HG03354 (cell line): ENCODE measurements around the gene NCS1.

Experiments used
- ATAC-seq: cut with Tn5 transposase; IDR thresholded peaks from one replicate; pipeline ENCODE4 v1.9.1; 2021; ENCODE audit warnings: mild to moderate bottlenecking; ENCODE audit not compliant: unreplicated experiment, poor library complexity, severe bottlenecking

NCS1 gene

GRCh38 chr9:130208600-130209347 lies 36.6 kb downstream of the NCS1 start:
- ATAC-seq: no peak

- no peak for ATAC-seq
Measured at GRCh38 chr9:130209422-130209821, 37.2 kb downstream of the NCS1 start.

- ATAC-seq: no peak
Measured at GRCh38 chr9:130211548-130212226, 39.5 kb downstream of the NCS1 start.

- ATAC-seq: no peak
Measured at GRCh38 chr9:130212543-130213297, 40.5 kb downstream of the NCS1 start.

DNA sequence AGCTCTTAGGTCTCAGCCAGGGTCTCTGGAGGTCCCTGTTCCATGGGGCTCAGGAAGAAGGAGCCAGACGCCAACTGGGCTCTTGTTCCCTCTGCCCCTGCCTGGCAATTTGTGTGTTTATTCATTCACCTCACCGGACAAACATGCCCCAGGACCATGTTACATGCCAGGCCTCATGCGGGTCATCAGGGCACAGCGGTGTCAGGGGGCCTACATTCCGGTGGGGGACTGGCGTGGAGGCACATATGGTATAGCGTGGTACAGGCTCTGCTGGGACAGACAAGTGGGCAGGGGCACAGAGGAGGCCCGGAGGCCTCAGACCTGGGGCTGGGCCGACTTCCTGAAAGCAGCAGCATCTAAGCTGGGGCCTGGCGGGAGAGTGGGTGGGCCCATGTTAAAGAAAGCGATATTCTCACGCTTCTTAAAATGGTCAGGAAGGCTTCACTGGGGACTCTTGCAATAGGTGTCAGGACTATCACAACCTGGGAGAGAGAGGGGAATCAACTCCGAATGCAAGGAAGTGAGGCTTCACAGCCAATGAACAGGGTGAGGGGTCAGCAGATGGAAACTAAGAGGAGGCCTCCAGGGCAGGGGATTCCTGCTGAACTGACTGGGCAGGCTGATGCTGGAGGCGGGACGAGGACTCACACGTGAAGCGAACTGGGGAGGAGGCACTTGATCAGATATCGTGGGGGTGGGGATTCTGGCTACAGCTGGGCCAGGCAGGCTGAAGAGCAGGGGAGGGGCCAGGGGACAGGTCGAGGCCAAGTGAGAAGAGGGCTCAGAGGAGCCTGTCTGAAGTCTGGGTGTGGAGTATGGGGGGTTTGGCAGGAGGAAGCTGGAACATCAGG lies 41.9 kb downstream of the NCS1 start:
- ATAC-seq: no peak

DNA sequence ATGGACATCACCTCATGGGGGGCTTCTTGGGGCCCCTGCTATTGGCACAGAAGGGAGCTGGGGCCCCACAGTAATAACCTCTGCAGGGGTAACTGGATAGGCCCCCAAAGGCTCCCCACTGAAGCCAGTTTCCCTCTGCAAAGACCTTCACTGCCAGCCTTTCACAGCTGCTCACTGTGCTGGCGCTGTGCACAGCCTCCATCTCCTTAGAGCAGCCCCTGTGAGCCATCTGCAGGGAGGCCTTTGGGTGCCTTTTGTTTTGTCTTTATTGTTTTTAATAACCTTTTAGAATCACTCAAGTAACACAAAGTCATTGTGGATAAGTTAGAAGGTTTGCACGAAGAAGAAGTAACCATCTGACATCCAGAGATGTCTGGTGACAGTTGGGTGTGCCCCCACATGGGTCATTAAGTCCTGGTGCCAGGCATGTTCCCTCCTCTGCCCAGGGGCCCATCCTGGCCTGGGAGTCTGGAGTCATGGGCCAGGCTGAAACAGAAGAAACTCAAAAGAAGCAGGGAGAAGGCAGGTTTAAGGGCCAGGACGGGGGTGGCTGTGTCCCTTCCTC lies 42.7 kb downstream of the NCS1 start:
- ATAC-seq: no peak

GRCh38 chr9:130215341-130216119 lies 43.3 kb downstream of the NCS1 start:
- no peak for ATAC-seq

DNA sequence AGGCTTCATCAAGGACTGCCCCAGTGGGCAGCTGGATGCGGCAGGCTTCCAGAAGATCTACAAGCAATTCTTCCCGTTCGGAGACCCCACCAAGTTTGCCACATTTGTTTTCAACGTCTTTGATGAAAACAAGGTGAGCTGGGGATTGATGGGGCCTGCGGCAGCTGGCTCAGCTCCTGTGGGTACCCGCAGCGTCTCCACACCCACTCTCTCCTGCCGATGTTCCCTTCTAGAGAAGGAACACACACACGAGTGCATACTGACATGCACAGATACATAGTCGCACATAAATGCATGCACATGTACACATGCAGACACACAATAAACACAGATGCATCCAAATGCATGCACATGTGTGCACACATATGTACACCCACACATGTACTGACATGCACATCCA lies 45.6 kb downstream of the NCS1 start:
- ATAC-seq: no peak

DNA sequence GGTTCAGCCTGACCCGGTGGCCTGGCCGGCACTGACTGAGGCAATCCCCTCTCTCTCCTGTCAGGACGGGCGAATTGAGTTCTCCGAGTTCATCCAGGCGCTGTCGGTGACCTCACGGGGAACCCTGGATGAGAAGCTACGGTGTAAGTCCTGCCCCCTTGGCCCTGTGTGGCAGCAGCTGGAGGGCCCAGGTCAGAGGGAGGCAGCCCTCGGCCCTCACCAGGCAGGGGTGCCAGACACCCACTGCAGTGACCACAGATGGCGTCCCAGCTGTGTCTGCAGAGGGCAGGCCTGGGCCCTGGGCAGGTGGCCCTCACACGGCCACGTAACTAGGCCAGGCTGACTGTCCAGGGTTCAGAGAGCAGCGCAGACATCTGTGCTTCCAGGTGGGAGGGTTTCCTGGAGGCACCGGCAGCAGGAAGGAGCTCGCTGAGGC lies 47.5 kb downstream of the NCS1 start:
- no peak for ATAC-seq

DNA sequence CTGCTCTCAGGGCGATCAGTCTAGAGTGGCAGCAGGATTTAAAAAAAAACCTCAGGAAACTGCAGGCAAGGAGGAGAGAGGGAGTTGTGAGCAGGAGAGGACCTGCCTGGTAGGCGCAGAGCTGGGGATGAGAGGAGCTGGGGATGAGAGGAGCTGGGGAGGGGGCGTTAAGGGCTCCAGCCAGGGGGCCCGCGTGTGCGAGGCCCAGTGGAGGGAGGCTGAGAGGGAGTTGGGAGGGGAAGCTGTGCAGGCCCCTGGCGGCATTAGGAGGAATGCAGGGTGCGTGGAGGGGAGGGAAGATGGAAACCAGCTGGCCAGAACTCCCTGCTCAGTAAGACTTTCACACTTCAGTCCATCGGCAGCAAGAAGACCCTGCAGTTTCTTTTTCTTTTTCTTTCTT lies 48.1 kb downstream of the NCS1 start:
- ATAC-seq: no peak

DNA sequence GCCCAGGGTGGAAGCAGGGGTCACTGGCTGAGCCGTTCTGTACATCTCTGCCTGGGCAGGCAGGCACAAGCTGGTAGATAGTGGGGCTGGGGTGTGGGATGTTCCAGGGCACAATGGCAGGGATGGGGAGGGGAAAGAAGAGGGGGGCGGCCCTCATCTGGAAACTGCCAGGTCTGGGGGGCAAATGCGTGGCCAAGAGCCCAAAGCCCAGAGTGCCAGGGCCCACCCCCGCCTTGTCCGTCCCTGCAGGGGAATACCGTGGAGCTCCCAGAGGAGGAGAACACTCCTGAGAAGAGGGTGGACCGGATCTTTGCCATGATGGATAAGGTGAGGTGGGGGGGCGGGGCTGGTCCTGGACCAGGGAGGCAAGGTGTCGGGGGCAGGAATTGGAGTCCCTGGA lies 50.6 kb downstream of the NCS1 start:
- ATAC-seq: no peak

GRCh38 chr9:130225071-130225470 lies 52.9 kb downstream of the NCS1 start:
- ATAC-seq: no peak

GRCh38 chr9:130225586-130225985 lies 53.4 kb downstream of the NCS1 start:
- no peak for ATAC-seq

DNA sequence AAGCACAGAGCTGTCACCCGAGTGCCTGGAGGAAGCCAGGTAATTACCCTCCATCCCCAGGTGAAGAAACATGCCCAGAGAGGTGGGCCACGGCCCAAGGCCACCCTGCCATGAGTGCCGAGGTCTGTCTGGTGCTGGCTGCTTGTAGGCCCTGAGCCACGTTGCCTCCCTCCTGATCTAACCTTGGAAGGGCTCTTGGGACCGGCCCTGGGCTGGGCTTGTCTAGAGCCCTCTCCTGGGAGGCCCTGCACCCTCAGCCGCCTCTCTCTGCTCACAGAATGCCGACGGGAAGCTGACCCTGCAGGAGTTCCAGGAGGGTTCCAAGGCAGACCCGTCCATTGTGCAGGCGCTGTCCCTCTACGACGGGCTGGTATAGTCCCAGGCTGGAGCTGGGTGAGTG lies 53.9 kb downstream of the NCS1 start:
- ATAC-seq: no peak

DNA sequence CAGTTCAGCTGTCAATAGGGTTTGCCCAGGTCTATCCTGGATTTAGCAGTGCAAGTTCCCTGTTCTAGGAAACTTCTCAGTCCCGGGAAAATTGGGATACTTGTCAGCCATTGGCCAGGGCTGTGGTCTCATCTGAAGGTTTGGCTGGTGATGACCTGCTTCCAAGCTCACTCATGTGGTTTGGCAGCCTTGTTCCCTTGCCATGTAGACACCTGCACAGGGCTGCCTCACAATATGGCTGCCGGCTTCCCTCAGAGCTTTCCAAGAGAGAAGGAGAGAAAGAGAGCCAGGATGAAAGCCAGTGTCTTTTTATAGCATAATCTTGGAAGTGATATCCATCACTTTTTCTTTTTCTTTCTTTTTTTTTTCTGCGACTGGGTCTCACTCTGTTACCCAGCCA lies 55.6 kb downstream of the NCS1 start:
- ATAC-seq: no peak

DNA sequence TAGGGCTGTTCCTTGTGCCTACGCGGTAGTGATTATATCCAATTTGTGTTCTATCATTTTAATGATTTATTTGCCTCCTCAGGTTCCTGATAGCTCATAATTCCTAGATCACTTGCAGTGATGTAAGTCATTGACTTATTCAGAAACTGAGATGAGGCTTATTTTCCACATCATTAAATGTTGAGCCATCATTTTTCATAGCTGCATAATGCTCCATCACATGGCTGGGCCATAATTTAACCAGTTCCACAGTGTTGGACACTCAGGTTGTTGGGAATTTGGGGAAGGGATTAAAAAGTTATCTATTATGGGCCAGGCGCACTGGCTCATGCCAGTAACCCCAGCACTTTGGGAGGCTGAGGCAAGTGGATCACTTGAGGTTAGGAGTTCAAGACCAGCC lies 57.6 kb downstream of the NCS1 start:
- no peak for ATAC-seq

DNA sequence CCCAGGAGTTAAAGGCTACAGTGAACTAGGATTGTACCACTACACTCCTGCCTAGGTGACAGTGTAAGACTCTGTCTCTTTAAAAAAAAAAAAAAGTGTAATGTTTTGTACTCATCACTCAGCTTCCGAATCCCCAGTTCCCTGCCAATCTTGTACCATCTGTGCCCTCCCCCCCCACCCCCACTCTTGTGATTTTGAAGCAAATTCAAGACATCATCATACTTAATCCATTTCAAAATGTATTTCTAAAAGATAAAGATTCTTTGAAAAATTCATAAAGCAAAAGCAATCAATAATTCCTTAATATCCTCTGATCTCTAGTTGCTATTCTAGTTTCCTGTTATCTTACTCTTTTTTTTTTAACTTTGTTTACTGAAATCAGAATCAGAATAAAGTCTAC lies 58.4 kb downstream of the NCS1 start:
- ATAC-seq: no peak

DNA sequence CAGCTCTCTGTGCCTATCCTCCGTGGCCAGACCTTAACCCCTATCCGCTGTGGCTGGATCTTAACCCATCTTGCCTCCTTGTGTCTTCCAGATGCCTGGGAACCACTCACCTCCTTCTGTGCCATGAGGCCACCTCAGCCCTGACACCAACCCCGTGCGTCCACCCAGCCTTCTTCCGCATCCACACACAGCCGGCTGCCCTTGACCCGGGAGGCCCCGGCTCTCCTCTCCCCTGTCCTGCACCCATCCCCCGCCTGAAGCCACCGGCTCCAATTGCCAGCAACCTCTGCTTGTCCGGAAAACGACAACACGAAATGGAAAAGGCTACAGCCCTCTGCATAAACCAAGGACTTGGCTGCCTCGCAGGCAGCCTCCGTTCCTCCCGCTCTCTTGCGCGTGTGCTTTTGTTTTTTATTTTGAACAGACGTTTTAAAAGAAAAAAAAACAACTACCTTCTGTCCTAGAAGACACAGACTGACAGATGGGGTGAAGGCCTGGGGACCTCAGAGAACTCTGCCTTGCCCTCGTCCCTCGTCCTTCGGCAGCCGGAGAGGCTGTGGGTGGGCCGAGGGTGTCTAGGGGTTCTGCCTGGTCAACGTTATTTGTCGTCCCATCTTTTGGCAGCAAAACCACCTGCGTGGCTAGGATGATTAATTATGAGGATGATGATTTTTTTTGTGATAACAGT lies 60.8 kb downstream of the NCS1 start:
- no peak for ATAC-seq
